ENCODE data around the gene MGAT5.

DNA sequence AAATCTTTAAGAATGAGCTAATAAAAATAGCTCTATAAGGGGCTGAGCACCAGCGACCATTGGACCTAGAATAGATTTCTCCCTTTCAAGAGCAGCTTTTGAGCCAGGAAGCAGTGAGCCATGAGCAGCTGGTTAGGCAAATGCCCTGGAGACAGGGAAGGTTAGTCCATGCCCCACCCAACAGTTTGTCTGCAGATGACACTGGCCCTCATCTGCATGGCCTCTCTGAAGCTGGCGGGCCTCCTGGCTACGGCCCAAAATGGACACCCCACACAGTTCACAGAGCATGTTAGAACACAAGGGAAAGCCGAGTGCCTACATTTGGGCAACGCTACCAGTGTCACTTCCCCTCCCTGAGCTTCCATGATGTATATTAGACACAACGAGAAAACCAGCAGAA, 201.1 kb downstream of the MGAT5 start:
- TF ChIP-seq CTCF (IDR thresholded peaks at IDR 0.05; ENCODE audit: low read depth, low read length) (no peak), EZH2phosphoT487 (IDR thresholded peaks at IDR 0.05; ENCODE audit: low read depth) (no peak)

All from OCI-LY3 (cell line).